ENCODE data around the gene ANGPTL5. TPM values are rescaled to one million over a fixed set of nuclear protein-coding genes. Genes with fewer than 3 reads are reported as not detected.
A peak's percentile ranks its signal among the peaks of the same experiment; 100 is the strongest.
"Not testable (repeated sequence)": the region's sequence is repeated elsewhere in the genome, so short reads cannot be mapped to it uniquely, and the experiment has no call there.

ANGPTL5 gene
- not detected for total RNA-seq

DNA sequence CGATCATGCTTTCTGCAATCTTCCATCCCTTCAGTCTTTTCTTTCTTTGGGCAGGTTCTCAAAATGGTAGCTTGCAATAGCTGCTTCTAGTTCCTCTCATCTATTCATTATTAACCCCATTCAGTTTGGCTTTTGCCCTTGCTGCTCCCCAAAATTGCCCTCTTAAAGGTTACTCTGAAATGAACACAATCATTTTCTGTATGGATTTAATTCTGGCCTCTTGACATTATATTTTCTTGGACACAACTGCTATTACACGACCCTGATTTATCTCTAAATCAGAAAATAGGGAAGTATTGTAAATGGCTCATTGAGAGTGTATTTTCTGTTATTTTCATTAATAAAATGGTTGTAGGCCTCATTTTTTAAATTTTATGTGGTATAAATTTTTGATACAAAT, at the start of gene ANGPTL5:
Gene ANGPTL5 (minus strand): TSS at position 101 of the 400 bp plus-strand sequence. CDS start 8,613 bp downstream, outside the sequence.
- no peak for DNase-seq (ENCODE audit: low spot score)

DNA sequence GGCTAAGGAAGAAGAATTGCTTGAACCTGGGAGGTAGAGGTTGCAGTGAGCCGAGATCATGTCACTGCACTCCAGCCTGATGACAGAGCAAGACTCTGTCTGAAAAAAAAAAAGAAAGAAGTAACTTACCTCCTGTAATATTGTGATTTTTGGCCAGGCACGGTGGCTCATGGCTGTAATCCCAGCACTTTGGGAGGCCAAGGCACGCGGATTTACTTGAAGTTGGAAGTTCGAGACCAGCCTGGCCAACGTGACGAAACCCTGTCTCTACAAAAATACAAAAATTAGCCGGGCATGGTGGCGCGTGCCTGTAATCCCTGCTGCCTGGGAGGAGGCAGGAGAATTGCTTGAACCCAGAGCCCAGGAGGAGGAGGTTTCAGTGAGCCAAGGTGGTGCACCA, 47.9 kb upstream of the ANGPTL5 start:
- DNase-seq (ENCODE audit: low spot score): not testable (repeated sequence)

DNA sequence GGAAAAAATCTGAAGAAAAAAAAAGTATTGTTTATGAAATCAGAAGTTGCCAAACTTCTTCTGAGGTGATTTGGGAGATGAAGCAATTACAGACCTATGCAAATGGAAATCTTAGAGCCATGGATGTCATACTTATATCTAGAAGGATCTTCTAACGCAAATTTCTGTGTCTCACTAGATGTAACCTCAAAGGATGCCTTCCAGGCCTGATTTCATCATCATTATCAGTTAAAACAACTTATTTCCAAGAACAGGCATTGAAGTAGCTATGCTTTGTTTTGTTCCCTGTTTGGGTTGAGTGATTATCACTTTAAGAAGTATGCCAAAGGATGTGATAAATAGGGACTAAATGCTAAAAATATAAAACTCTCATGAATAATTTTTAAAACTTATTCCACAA, 43.9 kb upstream of the ANGPTL5 start:
- DNase-seq (ENCODE audit: low spot score): no peak

DNA sequence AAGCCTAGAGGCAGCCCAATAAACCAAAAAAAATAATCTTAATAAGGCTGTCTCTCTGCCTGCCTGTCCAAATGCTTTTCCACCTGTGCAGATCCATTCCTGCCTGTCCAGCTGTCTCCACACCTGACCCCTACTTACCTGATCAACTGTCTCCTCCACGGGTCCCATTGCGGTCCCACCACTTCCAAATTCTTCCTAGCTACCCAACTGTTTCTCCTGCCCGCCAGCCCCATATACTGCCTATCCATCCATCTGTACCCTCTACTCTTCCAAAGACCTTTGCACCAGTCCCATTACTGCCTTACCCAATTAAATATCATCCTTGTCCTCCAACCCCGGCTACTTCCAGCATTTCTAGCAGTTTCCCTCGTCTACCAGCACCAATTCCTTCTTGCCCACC, 39.4 kb upstream of the ANGPTL5 start:
- no peak for DNase-seq (ENCODE audit: low spot score)

DNA sequence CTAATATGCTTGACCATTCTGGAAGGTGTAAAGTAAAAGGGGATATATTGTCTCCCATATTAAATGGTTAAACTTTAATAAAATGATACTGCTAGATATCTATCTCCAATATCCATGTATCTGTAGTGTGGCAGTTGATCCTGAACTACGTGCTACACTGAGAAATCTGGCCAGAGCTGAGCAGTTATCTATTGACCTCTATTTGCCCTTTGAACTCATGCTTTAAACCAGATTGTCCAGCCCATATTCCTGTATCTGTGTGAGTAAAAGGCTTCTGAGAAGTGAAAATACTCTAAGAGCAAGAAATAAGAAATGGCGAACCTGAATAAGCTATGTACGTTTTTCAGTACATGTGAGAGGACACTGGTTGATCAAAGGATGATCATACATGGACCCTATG, 39.0 kb upstream of the ANGPTL5 start:
- DNase-seq (ENCODE audit: low spot score): no peak

DNA sequence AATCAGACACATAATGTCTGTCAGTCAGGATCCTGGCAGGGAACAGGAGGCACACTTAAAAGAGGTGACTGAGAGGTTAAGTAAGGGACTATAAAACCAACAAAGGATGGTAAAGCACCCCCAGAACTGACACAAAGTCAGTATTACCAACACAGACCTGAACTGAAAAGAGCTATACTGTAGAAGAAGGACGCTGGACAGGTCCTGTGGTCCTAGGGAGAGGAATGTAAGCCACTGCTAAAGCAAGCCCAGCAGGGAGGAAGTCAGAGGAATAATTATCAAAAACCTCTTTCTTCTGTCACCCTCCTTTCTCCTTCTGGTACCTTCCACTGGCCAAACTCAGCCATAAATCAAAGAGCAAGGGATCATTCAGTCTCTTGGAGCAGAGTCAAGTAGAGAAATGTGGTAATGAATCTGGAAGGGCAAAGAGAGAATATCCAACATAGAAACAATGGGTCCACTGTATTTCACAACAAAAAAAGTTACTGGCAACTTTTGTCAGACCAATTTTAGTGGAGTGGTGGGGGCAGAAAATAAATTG, 33.4 kb upstream of the ANGPTL5 start:
- no peak for DNase-seq (ENCODE audit: low spot score)

DNA sequence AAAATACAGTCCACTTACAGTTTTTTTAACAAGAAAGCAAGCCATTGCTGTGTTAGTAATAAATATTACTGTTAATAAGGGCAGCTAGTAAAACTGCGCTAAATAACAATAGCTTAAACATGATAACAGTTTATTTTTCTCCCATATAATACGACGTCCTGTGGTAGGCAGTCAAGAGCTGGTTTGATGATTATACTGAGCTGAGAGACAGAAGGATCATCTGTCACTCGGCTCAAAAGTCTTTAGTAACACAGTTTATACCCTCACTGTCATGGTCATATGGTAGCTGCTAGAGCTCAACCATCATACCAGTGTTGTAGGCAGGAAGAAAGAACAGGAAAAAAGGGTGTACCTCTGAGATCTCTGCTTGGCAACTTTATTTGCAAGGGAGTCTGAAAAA, 29.1 kb upstream of the ANGPTL5 start:
- DNase-seq (ENCODE audit: low spot score): no peak

DNA sequence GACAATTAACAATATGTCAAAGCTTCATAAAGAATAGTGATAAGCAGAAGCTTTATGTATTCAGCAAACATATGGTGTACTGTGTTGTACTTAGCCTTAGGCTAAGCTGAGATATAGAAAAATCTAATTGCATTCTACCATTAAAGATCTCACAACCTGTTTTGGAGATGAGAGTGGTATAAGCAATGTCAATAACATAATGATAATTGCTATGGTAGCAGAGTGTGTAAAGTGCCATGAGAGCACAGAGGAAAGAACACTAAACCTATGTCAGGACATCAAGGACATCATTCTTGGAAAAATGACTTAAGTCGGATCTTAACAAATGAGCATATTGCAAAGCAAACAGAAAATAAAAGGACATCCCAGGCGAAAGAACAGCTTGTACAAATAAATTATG, 28.6 kb upstream of the ANGPTL5 start:
- no peak for DNase-seq (ENCODE audit: low spot score)

DNA sequence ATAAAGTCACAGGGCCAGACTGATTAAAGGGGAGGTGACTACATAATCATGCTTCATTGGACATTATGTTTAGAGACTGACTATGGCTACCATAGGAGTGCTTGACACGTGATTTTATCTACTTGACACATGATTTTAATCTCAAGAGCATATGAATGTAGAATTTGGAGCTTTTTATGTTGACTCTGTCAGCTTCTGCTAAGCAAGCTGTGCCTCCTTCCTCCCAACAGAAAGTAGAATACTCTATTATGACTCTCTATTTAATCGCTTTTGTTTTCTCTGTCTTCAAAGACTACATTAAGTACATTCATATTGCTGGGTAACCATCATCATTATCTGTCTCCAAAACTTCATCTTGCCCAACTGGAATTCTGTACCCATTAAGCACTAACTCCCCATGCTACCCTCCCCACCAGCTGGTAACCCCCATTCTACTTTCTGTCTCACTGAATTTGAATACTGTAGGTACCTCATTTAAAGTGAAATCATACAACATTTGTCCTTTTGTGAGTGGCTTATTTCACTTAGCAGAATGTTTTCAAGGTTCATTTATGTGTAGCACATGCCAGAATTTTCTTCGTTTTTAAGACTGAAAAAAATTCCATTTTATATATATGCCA, 24.7 kb upstream of the ANGPTL5 start:
- no peak for DNase-seq (ENCODE audit: low spot score)

DNA sequence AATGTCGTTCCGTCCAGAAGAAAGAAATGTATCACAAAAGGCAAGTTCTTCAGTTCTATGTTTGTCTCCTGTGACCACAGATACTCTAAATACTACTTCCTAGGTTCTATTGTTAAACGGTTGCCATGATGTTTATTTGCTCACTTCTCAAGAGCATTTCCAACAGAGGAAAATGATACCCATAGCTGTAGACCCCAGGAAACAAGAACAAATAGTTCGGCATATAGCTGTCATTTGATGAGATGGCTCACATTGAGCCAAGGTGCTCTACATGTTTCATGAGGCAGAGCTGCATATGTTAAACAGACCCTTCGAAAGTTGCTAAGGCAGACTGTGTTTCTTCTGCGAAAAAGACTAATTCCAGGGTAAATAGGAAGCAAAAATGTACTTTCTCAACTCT, 15.4 kb upstream of the ANGPTL5 start:
- DNase-seq (ENCODE audit: low spot score): no peak

DNA sequence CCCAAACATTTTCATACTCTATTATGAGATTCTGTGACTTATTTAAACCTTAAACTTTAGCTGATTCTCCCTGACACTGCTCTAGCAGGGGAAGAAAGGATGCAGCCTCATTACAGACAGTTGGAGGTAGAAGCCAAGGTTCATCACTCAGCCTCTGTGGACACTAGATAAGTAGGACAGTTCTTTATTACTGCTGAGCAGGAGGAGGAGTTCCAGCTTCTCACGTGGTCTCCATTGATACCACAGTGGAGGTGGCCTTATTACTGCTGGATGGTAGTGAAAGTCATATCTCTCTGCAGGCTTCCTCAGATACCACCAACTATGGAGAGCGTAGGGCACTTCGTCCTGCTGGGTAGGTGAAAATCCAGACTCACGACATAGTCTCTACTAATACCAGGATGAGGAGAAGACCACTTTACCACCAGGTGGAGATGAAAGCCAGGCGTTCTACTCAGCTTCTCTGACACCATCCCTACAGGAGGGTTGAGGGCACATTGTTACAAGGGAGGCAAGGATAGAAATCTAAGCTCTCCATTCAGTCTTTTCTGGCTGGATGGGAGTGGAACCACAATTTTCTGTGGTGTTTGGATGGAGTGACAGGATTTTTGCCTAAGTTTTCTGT, 13.1 kb upstream of the ANGPTL5 start:
- DNase-seq (ENCODE audit: low spot score): no peak

DNA sequence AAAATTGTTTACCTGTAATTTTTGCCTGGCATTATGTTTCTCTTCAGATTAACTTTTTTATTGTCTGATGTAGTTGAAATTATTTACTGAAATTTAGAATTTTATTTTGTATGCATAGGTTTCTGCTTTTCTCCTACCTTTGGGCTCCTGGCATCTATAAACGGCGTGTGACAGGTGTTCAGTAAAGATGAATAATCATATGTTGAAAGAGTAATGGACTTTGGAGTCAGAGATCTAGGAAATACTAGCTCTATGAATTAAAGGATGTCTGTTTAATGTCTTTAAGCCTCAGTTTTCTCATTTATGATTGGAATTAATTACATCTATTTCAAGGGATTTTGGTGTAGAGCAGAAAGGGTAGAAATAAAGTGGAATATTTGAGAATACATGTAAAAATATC, 7.2 kb upstream of the ANGPTL5 start:
- DNase-seq (ENCODE audit: low spot score): no peak

DNA sequence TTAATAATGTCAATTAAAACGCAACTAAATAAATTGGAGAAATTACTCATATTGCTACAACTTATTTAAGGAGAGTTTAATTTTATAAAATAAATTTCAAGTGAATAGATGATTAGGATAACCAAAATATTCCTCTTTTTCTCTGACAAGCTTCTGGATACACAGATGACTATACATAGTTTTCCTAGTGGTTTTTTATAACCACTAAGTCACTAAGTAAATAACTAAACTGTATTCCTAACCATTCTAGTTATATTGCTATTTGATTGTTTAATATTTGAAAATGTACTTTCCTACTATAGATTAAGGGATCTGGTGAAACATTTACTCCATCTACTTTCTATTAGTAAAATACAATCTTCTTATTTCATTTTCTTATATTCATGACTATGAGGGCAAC, 4.7 kb upstream of the ANGPTL5 start:
- no peak for DNase-seq (ENCODE audit: low spot score)

DNA sequence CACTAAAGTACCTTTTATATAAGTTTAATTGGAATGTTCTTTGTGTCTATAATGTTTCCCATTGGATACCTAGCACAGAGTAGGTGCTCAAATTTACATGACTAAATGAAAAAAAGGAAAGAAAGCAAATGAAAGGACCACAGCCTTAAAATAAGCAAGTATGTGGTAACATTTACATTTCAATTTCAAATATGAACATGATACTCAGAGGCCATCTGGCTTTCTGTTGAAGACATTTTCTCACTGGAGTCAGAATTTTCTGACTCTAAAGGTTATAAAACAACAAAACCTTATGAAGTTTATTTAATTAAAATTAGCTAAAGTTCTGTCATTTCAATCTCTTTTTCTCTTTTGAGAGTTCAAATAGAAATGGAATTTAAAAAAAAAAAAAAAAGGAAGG, 904 bp upstream of the ANGPTL5 start:
- no peak for DNase-seq (ENCODE audit: low spot score)

DNA sequence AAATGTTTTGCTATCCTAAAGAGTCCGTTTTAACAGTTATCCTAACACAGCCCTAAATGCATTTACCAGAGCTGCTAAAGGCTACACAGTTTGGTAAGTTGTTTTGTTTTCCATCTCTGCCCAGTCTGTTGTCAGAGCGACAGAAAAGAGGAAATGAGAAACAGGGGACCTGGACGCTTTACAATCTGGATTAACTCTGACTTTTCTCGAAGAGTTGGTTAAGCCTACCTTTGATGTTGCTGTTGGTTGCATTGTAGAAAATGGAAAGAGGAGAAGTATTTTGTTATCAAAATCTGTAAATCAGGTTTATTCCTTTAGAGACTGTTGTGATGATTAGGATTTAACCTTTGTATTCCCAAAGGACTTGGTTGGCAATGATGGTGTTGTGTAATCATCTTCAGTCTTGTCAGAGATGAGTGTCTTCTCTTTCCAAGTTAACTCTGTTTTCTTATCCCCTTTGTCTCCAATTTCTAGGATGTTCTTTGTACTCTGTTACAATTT, 481 bp downstream of the ANGPTL5 start:
- no peak for DNase-seq (ENCODE audit: low spot score)

DNA sequence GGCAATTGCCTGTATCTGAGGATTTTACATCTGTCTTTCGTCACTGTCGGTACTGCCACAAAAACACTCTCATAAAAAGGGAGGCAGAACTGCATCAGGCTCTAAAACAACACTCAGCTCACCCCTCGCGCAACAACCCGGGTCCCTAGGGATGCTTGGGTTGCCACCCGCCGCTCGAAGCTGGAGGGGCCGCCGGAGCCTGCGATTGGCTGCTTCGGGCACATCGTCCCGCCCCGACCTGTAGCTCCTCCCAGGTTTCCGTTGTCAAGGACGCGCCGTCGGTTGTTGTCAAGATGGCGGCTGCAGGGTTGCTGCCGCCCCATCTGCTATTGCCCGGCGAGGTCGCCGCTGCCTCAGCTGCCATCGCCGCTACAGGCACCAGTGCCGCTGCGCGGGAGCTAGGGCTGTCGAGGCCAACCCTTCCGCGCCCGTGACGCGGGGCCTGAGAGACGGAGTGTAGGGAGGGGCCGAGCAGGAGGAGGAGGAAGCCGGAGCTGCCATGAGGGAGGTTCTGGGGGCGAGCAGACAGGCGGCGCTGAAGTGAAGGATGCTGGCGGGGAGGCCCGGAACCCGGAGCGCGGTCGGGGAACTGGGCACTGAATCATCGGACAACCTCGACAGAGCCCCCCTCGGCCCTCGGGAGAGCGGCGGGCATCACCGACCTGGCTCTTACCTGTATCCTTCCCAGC, 1.4 kb downstream of the ANGPTL5 start, which contains the start of gene CEP126:
Gene CEP126 (plus strand): TSS at position 273 of the 689 bp plus-strand sequence. CDS start 275 bp downstream, at position 548.
- peak; percentile 93 for DNase-seq (ENCODE audit: low spot score)

DNA sequence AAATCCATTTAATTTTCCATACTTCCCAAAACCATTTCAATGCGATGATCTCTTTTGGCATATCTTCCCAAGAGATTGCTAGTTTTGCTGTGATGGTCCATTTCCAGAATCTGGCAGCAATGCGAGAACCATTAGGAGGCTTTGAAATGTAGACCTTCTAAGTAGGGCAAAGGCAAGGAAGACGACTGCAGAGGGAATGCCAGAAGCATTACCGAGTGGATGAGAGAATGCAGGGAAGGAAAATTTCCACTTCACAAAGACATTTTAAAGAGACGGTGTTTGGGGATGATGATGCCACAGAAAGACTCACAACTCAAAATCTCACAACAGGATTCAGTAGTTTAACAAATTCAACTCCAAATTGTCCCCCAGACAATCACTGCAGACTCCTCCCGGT, 2.0 kb downstream of the ANGPTL5 start:
- DNase-seq (ENCODE audit: low spot score): no peak

DNA sequence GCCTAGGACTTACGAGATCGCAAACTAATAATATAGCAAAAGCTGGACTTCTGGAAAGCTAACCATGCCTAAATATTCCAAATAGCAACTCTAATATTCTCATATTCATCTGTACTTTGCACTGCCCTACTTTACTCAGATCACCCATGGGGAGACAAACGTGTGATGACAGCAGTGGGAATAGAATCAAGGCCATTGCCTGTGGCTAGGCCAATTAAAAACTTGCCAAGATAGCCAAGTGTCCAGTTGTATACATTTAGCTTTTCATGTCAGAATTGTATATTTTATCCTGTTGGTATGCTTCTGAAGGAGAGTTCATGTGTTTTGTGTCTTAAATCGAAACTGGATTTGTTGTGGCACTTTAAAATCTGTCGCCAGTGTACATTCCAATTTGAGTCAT, 2.7 kb downstream of the ANGPTL5 start:
- DNase-seq (ENCODE audit: low spot score): no peak

DNA sequence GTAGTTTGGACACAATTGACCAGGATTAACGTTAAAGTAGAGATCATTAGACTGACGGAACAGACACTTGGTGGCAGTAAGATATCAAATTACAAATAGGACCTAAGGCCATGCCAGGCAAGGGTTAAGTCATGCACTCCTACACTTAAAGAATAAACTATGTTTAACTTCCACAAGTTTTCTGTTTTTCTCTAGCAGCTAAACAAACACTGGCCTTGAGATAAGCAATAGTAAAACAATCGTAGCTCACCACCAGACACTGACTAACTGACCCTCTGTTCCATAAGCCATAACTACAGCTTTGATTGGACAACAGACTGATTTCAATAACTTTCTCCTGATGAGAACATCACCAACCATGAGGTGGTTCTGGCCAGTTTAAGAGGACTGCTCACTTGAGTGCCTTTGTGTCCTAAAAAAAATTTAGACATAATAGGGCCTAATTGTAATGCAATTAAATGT, 3.5 kb downstream of the ANGPTL5 start:
- DNase-seq (ENCODE audit: low spot score): no peak

DNA sequence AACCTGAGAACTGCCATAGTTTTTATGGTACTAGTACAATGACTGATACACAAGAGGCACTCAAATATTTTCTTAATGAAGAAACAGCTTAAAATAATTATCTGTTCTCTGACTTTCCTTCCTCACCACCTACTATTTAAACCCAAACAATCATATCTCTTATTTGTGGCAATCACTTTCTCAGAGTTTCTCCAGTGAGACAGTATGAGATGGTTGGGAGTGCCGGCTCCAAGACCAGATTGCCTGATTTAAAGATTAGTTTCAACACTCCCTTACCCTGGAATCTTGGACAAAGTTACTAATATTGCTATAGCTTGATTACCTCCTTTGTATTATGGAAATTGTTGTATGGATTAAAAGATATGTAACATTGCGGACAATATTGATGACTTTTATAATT, 7.2 kb downstream of the ANGPTL5 start:
- no peak for DNase-seq (ENCODE audit: low spot score)

DNA sequence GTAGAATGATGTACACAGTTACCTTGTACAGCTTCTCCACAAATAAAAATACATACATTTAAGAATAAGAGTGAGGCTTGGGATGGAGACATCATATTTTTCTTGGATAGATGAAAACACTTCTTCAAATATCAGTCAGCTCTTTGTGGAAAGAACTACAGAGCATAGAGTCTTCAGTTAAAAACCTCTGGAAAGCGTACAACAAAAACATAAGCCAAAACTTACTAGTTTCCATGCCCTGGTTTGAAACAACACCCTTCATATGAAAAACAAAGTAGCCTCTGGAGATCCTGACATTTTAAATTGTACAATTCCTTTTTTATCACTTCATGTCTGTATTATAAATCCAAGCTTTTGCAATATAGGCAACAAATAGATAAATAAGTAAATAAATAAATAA, 8.5 kb downstream of the ANGPTL5 start:
- DNase-seq (ENCODE audit: low spot score): no peak

DNA sequence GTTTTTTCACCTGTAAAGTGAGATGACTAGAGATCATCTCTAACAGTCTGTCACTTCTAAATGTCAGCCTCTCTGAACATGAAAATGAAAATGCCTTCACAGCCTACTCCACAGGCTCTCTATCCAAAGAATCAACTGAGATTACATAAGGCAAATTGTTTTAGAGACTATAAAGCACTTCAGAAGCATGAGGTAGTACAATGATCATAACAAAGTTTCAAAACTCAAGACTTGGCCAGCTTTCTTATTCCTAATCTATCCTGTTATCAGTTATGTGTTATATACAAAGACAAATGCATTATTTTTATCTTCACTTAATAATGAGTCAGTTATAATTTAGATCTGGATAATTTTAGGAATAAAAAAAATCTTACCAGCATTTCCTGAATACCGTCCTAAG, 21.8 kb downstream of the ANGPTL5 start:
- DNase-seq (ENCODE audit: low spot score): no peak

DNA sequence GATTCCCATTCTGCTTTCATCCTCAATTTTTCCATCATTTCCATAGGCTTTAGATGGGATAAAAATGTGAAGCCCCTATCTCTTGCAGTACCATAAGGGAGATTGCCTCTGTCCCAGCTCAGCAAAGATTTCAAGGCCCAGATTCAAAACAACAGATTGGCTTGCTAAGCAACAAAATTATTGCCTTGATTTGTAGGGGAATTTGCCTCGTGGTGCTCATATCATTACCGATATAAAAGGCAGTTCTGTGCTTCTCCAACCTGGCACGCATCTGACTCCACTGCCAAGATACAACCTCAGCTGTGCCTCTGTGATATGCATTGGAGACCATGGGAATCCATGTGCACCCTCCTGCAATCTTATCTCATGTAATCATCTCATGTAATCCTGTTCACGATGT, 26.6 kb downstream of the ANGPTL5 start:
- DNase-seq (ENCODE audit: low spot score): no peak
